RWPE2 (cell line): Measurements from ENCODE around the gene PUM1.

Experiments used
- ATAC-seq: fragments of 200-7000 bp; cut with Tn5 transposase; 3 replicates; pipeline ENCODE4 v1.9.1; 2021; ENCODE audit warnings: low read depth
- DNase-seq: peaks from one replicate; pipeline ENCODE4 v3.0.0-alpha.2; 2020; ENCODE audit warnings: low spot score
- H3K27ac ChIP-seq: fragments of 450-650 bp; 2 replicates; pipeline ENCODE4 v1.5.1; 2017; ENCODE audit warnings: mild to moderate bottlenecking; ENCODE audit not compliant: poor library complexity, severe bottlenecking
- H3K27me3 ChIP-seq: fragments of 250-450 bp; sonication (Bioruptor Pico); 2 replicates; pipeline ENCODE4 v1.5.1; 2021; ENCODE audit warnings: mild to moderate bottlenecking, moderate library complexity; ENCODE audit not compliant: insufficient read depth, poor library complexity, severe bottlenecking
- H3K36me3 ChIP-seq: fragments of 250-450 bp; sonication (Bioruptor Pico); 2 replicates; pipeline ENCODE4 v1.5.1; 2020; ENCODE audit warnings: low read depth, mild to moderate bottlenecking, moderate library complexity
- H3K4me1 ChIP-seq: fragments of 250-450 bp; sonication (Bioruptor Pico); 2 replicates; pipeline ENCODE4 v1.5.1; 2021; ENCODE audit warnings: mild to moderate bottlenecking, moderate library complexity; ENCODE audit not compliant: insufficient read depth, poor library complexity, severe bottlenecking
- H3K4me3 ChIP-seq: fragments of 250-450 bp; sonication (Bioruptor Pico); 2 replicates; pipeline ENCODE4 v1.5.1; 2021; ENCODE audit warnings: mild to moderate bottlenecking, moderate library complexity; ENCODE audit not compliant: severe bottlenecking
- H3K9me3 ChIP-seq: fragments of 250-450 bp; sonication (Bioruptor Pico); 2 replicates; pipeline ENCODE4 v1.5.1; 2021; ENCODE audit warnings: mild to moderate bottlenecking, moderate library complexity; ENCODE audit not compliant: severe bottlenecking
- TF ChIP-seq, protein P1 (sequence below): fragments of 450-650 bp; IDR thresholded peaks from one replicate; pipeline ENCODE4 v1.5.1; 2017; ENCODE audit warnings: mild to moderate bottlenecking, moderate library complexity; ENCODE audit not compliant: poor library complexity, severe bottlenecking

Gene PUM1

DNA sequence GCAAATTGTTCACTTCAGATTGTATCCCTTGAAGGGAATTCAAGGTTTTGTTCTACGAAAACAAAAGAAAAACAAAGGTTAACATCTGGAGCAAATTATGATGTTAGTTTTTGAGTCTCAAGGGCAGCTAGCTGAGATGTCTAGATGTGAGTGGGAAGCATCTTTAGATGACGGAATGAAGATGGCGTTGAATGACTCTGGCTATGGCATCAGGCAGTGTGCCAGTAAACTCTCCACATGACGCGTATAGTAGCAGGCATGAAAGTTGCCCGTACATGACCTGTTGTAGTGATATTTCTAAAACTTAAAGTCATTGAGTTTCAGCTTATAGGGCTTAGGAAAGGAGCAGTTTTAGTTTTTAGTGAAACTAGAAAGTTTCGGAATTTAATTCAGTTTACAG, 144.7 kb downstream of the PUM1 start:
- Histone ChIP-seq H3K27me3 (no peaks in the 10 kb centered on the region), H3K36me3 (no peaks in the 10 kb centered on the region), H3K27ac (no peak overlapping the region), H3K4me1 (no peaks in the 10 kb centered on the region), H3K4me3 (no peak overlapping the region), H3K9me3 (no peaks in the 10 kb centered on the region)
- TF ChIP-seq, protein P1, sequence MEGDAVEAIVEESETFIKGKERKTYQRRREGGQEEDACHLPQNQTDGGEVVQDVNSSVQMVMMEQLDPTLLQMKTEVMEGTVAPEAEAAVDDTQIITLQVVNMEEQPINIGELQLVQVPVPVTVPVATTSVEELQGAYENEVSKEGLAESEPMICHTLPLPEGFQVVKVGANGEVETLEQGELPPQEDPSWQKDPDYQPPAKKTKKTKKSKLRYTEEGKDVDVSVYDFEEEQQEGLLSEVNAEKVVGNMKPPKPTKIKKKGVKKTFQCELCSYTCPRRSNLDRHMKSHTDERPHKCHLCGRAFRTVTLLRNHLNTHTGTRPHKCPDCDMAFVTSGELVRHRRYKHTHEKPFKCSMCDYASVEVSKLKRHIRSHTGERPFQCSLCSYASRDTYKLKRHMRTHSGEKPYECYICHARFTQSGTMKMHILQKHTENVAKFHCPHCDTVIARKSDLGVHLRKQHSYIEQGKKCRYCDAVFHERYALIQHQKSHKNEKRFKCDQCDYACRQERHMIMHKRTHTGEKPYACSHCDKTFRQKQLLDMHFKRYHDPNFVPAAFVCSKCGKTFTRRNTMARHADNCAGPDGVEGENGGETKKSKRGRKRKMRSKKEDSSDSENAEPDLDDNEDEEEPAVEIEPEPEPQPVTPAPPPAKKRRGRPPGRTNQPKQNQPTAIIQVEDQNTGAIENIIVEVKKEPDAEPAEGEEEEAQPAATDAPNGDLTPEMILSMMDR = no peak
- DNase-seq (no peak), ATAC-seq (no peak)

DNA sequence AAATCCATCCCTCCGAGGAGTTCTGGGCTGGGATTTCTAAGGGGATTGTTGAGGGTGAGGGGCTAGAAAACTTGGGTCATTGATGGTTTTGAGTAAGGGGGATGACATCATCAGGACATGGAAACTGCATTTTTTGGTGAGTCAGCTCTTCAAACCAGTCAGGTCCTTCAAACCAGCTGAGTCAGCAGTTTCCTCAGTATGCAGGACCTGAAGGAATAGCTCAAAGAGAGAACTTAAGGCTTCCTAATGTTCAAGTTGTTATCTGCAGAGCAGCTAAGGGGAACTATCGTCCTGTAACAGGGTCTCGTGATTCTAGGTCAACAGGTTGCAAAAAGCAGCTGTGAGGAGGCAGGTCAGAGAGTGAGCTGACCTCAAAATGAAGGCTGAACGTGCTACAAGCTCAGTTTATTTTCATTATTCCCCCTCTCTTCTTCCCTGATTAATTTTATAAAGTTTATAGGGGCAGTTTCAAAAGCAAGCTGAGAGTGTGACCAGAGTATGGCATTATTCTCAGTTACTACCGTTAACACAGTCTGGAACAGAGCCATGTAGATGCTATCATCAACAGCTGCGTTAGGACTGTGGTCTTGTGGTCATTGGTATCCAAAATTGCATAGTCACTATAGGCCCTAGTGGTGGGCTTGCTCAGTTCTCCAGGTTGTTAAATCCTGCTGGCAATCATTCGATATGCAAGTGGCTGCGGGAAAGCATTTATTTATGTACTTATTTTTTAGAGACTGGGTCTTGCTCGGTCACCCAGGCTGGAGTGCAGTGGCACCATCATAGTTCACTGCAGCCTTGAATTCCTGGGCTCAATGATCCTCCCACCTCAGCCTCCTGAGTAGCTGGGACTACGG, 146.3 kb downstream of the PUM1 start:
- no peaks in the 10 kb centered on the region for H3K36me3 ChIP-seq
- H3K27ac ChIP-seq = no peak overlapping the region
- no peaks in the 10 kb centered on the region for H3K27me3 ChIP-seq
- no peaks in the 10 kb centered on the region for H3K9me3 ChIP-seq
- H3K4me1 ChIP-seq = no peaks in the 10 kb centered on the region
- TF ChIP-seq, protein P1 = no peak
- DNase-seq (no peak), ATAC-seq (no peak)
- no peak overlapping the region for H3K4me3 ChIP-seq

DNA sequence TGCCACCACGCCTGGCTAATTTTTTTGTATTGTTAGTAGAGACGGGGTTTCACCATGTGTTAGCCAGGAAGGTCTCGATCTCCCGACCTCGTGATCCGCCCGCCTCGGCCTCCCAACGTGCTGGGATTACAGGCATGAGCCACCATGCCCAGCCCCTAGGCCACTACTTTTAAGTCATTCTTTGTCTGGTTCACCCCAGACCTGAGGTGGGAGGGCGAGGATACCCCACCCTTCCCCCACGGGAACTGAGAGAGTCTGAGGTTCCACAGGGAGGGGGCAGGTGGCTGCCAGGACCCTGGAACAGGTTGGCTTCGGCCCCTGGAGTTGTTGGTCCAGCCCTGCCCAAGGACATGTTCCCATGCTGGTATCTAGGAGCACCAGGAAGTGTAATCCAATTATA, 149.2 kb downstream of the PUM1 start:
- Histone ChIP-seq H3K4me1 (no peaks in the 10 kb centered on the region), H3K9me3 (no peaks in the 10 kb centered on the region), H3K27ac (no peak overlapping the region), H3K4me3 (no peak overlapping the region), H3K36me3 (no peaks in the 10 kb centered on the region), H3K27me3 (no peaks in the 10 kb centered on the region)
- TF ChIP-seq, protein P1 = no peak
- peak; percentile 33 for DNase-seq
- no peak for ATAC-seq

DNA sequence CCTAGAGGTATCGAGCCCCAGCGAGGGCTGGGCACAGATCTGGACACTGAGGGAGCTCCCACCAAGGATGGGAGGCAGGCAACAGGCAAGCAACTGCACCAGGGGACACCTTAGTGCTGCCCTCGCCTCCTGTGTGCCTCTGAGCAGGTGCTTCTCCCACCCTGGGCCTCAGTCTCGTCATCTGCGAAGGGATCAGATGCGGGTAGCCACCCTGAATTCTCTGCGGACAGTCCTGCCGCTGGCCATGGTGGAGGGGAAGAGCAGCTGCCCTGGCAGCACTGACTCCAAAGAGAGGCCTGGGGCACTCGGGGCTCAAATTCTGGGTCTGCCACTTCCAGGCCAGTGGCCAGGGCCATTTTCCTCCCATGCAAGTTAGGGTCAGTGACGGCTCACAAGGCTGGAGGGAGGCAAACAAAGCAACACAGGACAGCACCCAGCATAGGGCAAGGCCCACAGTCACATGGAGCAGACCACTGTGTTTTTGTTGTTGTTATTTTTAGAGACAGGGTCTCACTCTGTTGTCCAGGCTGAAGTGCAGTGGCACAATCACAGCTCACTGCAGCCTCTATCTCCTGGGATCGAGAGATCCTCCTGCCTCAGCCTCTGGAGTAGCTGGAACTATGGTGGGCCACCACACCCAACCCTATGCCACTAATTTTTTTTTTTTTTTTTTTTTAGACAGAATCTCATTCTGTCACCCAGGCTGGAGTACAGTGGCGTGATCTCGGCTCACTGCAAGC, 149.9 kb downstream of the PUM1 start:
- H3K27me3 ChIP-seq = no peaks in the 10 kb centered on the region
- ATAC-seq = no peak
- DNase-seq = peak; percentile 36

More for the DNA sequence above, 149.9 kb downstream of the PUM1 start:
- Histone ChIP-seq H3K4me3 (no peak overlapping the region), H3K9me3 (no peaks in the 10 kb centered on the region), H3K36me3 (no peaks in the 10 kb centered on the region), H3K4me1 (no peaks in the 10 kb centered on the region), H3K27ac (no peak overlapping the region)
- TF ChIP-seq, protein P1 = no peak
